ENCODE results near the gene ASTL. TPM values are rescaled to one million over a fixed set of nuclear protein-coding genes. Genes with fewer than 3 reads are reported as not detected.
"Not testable (repeated sequence)": the region's sequence is repeated elsewhere in the genome, so short reads cannot be mapped to it uniquely, and the experiment has no call there.

Gene ASTL
- 0.28 TPM for total RNA-seq

DNA sequence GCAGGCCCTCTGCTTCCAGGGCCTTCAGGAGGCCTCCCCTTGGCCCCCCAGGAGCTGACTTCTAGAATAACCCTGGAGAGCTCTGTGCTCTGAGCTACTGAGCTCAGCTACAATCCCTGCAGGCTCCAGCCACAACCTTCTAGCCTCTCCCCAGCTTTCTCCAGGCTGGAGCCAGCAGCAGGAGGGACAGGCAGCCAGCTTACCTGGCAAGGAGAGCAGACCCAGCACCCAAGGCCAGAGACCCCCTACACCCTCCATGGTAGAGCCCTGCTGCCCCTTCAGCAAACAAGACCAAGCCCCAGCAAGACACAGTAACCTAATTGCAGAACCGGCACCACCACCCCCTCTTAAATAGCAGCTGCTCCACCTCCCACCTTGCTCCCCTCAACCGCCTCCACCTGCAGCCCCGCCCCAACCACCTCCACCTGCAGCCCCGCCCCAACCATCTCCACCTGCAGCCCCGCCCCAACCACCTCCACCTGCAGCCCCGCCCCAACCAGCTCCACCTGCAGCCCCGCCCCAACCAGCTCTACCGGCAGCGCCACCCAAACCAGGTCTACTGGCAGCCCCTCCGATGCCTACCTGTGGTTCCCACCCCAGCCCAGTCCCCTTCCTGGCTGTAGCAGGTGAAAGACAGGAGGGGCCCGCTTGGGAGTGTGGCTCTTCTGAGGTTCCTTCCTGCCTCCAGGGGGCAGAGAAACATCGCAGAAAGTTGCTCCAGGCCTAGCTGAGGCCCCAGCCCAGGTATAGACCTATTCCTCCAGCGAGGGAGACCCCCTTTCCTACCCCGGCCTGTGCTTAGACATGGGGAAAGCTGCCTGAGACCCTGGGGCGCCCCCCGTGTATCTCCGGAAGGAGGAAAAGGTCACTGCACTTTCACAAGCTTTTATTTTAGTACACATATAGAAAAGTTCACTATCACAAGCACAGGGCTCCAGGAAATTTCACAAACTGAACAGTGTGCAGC lies at the start of gene ASTL:
ASTL (minus strand) TSS at position 324 of the 967 bp plus-strand sequence; CDS start at position 258, 66 bp downstream.
- peak; percentile 92 for ATAC-seq

DNA sequence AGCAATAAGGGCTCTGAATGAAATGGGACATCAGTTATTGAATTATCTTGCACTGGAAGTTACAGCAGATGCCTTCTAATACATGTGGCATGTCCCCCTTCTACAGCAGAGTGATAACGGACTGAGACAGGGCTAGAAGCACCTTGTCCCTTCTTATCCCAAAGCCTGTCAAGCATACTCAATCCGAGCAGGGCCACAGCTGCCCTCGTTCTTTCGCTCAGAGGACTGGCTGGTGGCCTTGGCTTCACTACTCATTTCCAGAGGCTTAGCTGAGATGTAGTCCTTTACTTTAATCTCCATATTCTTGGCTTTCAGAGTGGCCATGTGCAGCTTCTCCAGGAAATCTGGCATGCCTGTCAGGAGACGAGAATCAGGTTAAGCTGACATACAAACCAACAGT lies 48.3 kb upstream of the ASTL start:
- no peak for ATAC-seq

GRCh38 chr2:96185516-96185915 lies 47.2 kb upstream of the ASTL start:
- no peak for ATAC-seq

- ATAC-seq, result no peak
Observed at GRCh38 chr2:96184989-96185388, 46.7 kb upstream of the ASTL start.

DNA sequence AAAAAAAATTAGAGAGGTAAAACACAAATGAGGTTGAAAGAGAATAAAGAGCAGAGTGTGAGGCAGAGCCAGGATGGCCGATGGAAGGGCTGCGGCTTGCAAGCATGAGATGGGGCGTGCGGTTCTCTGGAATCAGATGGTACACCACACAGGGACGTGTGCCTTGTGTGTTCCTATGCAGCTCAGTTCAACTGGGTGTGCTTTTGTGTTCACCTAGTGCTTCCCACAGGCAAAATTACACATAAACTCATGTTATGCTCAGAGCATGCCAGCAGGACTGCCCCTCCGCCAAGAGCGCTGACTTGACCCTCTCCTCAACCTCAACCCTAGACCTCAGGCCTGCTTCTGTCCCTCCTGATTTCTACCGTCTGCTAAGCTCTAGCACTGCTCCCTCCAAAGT lies 45.9 kb upstream of the ASTL start:
- peak; percentile 22 for ATAC-seq

GRCh38 chr2:96181529-96181928 lies 43.2 kb upstream of the ASTL start:
- no peak for ATAC-seq

DNA sequence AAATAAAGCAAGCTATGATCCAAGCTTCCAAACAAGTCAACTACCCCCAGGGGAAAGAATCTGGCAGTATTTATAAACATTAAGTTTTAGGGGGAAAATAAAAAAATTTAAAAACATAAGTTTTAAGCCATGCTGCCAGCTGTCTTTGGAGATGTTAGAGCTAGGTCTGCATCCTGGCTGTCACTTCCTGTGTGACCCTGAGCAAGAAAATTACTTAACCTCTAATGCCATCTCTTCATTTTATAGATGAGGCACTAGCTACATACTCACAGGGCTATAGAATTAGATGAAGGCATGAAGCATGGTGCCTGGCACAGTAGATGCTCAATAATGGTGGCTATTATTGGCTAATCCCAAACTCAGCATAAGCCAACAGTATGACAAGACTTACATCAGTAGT lies 42.2 kb upstream of the ASTL start:
- ATAC-seq, result no peak

- no peak for ATAC-seq
Observed at GRCh38 chr2:96180002-96180401, 41.7 kb upstream of the ASTL start.

- no peak for ATAC-seq
Observed at GRCh38 chr2:96176661-96177060, 38.4 kb upstream of the ASTL start.

GRCh38 chr2:96175951-96176350 lies 37.6 kb upstream of the ASTL start:
- no peak for ATAC-seq

GRCh38 chr2:96174251-96175144 lies 36.2 kb upstream of the ASTL start:
- ATAC-seq, result peak; percentile 90

DNA sequence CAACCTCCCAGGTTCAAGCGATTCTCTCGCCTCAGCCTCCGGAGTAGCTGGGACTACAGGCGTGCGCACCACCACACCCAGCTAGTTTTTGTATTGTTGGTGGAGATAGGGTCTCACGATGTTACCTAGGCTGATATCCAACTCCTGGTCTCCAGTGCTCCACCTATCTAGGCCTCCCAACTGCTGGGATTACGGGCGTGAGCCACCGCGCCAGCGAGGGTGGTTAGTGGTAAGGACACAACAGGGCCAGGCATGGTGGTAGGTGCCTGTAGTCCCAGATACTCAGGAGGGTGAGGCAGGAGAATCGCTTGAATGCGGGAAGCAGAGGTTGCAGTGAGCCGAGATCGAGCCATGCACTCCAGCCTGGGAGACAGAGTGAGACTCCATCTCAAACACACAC lies 33.5 kb upstream of the ASTL start:
- no peak for ATAC-seq

GRCh38 chr2:96170626-96171025 lies 32.3 kb upstream of the ASTL start:
- ATAC-seq, result no peak

DNA sequence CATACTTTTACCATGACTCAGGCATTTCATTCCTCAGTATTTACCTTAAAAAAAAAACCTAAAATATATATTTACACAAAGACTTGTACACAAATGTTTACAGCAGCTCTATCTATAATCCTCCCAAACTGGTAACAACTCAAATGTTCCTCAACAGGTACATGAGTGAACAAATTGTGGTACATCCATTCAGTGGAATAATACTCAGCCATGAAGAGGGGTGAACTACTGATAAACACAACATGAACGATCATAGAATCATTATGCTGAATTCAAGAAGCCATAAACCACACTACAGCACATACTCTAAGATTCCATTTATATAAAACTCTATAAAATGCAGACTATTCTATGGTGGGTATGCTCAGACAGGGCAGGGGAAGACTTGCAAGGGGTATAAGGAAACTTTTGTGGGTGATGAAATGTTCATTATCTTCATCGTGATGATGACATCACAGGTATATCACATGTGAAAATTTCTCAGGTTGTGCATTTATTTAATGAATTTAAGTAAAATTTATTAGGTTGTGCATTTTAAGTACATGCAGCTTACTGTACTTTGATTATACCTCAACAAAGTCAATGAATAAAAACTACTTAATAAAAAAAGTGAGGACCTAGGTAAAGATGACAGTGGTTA lies 31.7 kb upstream of the ASTL start:
- no peak for ATAC-seq

GRCh38 chr2:96167407-96168013 lies 29.2 kb upstream of the ASTL start:
- ATAC-seq, result no peak

DNA sequence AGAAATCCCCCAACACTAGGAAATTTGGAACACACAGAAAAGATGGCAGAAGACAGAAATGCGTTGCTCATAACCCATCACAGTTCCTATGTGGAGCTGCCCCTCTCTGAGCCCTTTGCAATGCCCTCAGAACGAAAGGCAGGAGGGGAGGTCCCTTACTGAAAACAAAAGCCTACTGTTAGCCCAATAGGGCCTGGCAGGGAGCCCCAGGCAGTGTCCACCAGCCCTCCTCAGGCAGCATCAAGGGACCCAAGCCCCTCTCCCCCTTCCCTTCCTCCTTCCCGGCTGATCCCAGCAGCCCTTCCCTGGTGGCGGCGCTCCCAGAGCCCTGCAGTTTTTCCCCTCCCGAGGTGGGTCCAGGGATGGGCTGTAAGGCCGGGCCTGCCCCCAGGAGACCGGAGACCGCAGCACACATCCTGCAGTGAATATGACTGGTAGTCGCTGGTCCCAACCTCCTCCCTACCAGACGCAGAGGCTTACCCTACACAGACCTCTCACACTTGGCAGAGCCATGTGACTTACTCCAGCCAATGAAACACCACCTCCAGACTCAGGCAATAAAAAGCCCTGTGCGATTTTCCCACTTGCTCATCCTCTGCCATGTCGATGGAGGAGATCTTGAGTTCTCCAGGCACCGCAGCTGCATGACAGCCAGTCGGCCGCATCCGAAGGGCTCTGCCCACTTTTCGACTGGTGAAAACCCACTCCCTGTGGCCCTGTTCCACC lies 26.3 kb upstream of the ASTL start:
- peak; percentile 58 for ATAC-seq

GRCh38 chr2:96163768-96164429 lies 25.6 kb upstream of the ASTL start:
- ATAC-seq, result peak; percentile 59

- ATAC-seq, result no peak
Observed at GRCh38 chr2:96163415-96163767, 25.1 kb upstream of the ASTL start.

DNA sequence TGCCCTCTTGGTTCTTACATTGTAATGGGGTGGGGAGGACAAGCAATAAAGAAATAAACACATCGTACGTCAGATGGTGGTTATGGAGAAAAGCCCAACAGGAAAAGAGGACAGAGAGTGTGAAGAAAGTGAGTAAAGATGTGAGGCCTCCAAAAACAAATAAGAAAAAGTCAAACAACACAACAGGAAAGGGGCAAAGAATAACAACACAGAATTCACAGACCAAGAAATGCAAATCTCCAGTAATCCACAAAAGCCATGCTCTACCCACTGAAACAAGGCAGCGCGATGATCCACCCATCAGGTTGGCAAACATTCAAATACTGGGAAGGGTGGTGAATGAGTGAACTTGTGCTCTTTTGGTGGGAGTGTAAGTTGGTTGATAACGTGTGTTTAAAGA lies 23.6 kb upstream of the ASTL start:
- no peak for ATAC-seq

DNA sequence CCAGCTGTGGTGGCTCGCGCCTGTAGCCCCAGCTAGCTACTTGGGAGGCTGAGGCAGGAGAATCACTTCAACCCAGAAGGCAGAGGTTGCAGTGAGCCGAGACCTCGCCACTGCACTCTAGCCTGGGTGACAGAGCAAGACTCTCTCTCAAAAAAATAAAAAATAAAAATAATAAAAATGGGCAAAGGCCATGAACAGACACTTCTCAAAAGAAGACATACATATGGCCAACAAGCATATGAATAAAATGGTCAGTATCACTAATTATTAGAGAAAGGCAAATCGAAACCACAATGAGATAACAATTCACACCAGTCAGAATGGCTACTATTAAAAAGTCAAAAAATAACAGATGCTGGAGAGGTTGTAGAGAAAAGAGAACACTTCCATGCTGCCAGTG lies 22.1 kb upstream of the ASTL start:
- ATAC-seq, result not testable (repeated sequence)
